ENCODE results near the gene ABCA5. TPM values are rescaled to one million over a fixed set of nuclear protein-coding genes. Genes with fewer than 3 reads are reported as not detected.

ABCA5 gene
- total and polyA plus RNA-seq, 2 of the 13 experiments (the other 11 are each of a cell fraction or from before 2014, with no cell fraction given) = 9.7 to 10.1 TPM

DNA sequence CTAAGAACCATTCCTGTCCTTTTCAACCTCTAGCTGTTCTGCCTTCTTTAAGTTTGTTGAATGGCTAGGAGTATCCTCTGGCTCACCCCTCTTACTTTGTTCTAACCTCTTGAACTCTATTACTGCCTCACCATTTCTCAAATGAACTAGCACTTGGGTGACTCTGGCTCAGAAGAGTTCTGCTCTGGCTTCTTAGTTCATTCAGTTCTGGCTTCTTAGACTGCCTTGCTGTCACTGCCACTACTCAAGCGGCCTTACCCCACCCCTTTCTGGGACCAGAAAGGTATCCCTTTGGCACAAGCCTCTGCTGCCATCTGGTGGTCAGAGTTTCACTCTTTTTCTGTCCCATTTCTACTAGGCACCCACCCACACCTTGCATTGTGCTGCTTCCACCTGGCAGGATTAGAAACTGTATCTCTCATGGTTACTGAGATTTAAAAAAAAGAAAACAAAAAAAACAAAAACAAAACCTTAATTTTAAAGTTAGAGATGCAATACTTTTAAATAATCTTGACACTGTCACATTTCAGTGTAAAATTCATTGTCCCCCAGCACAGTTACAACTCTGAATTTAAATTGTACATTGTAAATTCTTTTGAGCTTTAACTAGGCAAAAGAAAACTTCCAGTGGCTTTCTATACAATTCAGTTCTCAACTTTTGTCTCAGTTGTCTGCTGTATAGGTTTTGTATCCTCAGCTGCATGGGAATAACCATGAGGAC is 91.4 kb downstream of the ABCA5 start (continued):
- TF ChIP-seq, protein P1, sequence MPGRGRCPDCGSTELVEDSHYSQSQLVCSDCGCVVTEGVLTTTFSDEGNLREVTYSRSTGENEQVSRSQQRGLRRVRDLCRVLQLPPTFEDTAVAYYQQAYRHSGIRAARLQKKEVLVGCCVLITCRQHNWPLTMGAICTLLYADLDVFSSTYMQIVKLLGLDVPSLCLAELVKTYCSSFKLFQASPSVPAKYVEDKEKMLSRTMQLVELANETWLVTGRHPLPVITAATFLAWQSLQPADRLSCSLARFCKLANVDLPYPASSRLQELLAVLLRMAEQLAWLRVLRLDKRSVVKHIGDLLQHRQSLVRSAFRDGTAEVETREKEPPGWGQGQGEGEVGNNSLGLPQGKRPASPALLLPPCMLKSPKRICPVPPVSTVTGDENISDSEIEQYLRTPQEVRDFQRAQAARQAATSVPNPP (CRISPR knock-in tag; IDR thresholded peaks at IDR 0.05) = peak; percentile 66; the same call in 1 of the 2 replicates
- no peak; the same call in 1 of the 2 replicates for TF ChIP-seq ZNF33A (CRISPR knock-in tag; IDR thresholded peaks at IDR 0.05; ENCODE audit: borderline replicate concordance)
- no peak for TF ChIP-seq MBNL3 (CRISPR knock-in tag; conservative IDR thresholded peaks at IDR 0.05)
- peak; percentile 59 for TF ChIP-seq FOSL2 (CRISPR knock-in tag; IDR thresholded peaks at IDR 0.05)
- peak; percentile 43 for TF ChIP-seq SAP130 (CRISPR knock-in tag; IDR thresholded peaks at IDR 0.05; ENCODE audit: low read depth)
- TF ChIP-seq ZNF138 (CRISPR knock-in tag; IDR thresholded peaks at IDR 0.05; ENCODE audit: low read depth) = no peak
- TF ChIP-seq FOSL1 (CRISPR knock-in tag; IDR thresholded peaks at IDR 0.05; ENCODE audit: borderline replicate concordance) = no peak
- TF ChIP-seq, protein P2, sequence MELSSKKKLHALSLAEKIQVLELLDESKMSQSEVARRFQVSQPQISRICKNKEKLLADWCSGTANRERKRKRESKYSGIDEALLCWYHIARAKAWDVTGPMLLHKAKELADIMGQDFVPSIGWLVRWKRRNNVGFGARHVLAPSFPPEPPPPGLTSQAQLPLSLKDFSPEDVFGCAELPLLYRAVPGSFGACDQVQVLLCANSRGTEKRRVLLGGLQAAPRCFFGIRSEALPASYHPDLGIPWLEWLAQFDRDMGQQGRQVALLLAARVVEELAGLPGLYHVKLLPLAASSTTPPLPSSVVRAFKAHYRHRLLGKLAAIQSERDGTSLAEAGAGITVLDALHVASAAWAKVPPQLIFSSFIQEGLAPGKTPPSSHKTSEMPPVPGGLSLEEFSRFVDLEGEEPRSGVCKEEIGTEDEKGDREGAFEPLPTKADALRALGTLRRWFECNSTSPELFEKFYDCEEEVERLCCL (CRISPR knock-in tag; IDR thresholded peaks at IDR 0.05; ENCODE audit: borderline replicate concordance) = no peak
- TF ChIP-seq, protein P3, sequence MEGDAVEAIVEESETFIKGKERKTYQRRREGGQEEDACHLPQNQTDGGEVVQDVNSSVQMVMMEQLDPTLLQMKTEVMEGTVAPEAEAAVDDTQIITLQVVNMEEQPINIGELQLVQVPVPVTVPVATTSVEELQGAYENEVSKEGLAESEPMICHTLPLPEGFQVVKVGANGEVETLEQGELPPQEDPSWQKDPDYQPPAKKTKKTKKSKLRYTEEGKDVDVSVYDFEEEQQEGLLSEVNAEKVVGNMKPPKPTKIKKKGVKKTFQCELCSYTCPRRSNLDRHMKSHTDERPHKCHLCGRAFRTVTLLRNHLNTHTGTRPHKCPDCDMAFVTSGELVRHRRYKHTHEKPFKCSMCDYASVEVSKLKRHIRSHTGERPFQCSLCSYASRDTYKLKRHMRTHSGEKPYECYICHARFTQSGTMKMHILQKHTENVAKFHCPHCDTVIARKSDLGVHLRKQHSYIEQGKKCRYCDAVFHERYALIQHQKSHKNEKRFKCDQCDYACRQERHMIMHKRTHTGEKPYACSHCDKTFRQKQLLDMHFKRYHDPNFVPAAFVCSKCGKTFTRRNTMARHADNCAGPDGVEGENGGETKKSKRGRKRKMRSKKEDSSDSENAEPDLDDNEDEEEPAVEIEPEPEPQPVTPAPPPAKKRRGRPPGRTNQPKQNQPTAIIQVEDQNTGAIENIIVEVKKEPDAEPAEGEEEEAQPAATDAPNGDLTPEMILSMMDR (CRISPR knock-in tag; IDR thresholded peaks at IDR 0.05) = peak; percentile 97
- TF ChIP-seq, protein P4, sequence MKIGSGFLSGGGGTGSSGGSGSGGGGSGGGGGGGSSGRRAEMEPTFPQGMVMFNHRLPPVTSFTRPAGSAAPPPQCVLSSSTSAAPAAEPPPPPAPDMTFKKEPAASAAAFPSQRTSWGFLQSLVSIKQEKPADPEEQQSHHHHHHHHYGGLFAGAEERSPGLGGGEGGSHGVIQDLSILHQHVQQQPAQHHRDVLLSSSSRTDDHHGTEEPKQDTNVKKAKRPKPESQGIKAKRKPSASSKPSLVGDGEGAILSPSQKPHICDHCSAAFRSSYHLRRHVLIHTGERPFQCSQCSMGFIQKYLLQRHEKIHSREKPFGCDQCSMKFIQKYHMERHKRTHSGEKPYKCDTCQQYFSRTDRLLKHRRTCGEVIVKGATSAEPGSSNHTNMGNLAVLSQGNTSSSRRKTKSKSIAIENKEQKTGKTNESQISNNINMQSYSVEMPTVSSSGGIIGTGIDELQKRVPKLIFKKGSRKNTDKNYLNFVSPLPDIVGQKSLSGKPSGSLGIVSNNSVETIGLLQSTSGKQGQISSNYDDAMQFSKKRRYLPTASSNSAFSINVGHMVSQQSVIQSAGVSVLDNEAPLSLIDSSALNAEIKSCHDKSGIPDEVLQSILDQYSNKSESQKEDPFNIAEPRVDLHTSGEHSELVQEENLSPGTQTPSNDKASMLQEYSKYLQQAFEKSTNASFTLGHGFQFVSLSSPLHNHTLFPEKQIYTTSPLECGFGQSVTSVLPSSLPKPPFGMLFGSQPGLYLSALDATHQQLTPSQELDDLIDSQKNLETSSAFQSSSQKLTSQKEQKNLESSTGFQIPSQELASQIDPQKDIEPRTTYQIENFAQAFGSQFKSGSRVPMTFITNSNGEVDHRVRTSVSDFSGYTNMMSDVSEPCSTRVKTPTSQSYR (CRISPR knock-in tag; IDR thresholded peaks at IDR 0.05; ENCODE audit: borderline replicate concordance) = no peak
- no peak for TF ChIP-seq SIN3B (IDR thresholded peaks at IDR 0.05; ENCODE audit: low read length)
- no peak for TF ChIP-seq PTBP1 (IDR thresholded peaks at IDR 0.05; ENCODE audit: low read depth, low read length, poor library complexity, severe bottlenecking)
- TF ChIP-seq MED13 (CRISPR knock-in tag; IDR thresholded peaks at IDR 0.05) = no peak
- no peak for TF ChIP-seq ZNF224 (CRISPR knock-in tag; IDR thresholded peaks at IDR 0.05)
- TF ChIP-seq ZNF496 (CRISPR knock-in tag; IDR thresholded peaks at IDR 0.05; ENCODE audit: insufficient replicate concordance) = no peak
- no peak for TF ChIP-seq SMAD1 (CRISPR knock-in tag; IDR thresholded peaks at IDR 0.05; ENCODE audit: borderline replicate concordance, low read depth)
- TF ChIP-seq SP140L (CRISPR knock-in tag; IDR thresholded peaks at IDR 0.05; ENCODE audit: borderline replicate concordance) = 0 out of 2 replicates have a peak, but pooled peaks have one; percentile 65
- no peak for TF ChIP-seq REL (CRISPR knock-in tag; conservative IDR thresholded peaks at IDR 0.05)
- peak; percentile 21; the same call in 1 of the 2 replicates for TF ChIP-seq MIER2 (CRISPR knock-in tag; IDR thresholded peaks at IDR 0.05)
- no peak for TF ChIP-seq CHD4 (IDR thresholded peaks at IDR 0.05; ENCODE audit: borderline replicate concordance, low read length)
- no peak for TF ChIP-seq SNRNP70 (IDR thresholded peaks at IDR 0.05; ENCODE audit: low read depth, low read length)
- TF ChIP-seq, protein P5, sequence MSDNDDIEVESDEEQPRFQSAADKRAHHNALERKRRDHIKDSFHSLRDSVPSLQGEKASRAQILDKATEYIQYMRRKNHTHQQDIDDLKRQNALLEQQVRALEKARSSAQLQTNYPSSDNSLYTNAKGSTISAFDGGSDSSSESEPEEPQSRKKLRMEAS (IDR thresholded peaks at IDR 0.05) = no peak
- no peak for TF ChIP-seq ZNF430 (CRISPR knock-in tag; IDR thresholded peaks at IDR 0.05)
